HG02852 (cell line): ENCODE data around the gene MCFD2.
"Not testable (repeated sequence)": the region's sequence is repeated elsewhere in the genome, so short reads cannot be mapped to it uniquely, and the experiment has no call there.

Experiments used
- ATAC-seq: cut with Tn5 transposase; IDR thresholded peaks from one replicate; pipeline ENCODE4 v1.9.1; 2021; ENCODE audit warnings: mild to moderate bottlenecking, moderate library complexity; ENCODE audit not compliant: unreplicated experiment

The MCFD2 gene

GRCh38 chr2:46875962-46876689 lies 39.5 kb downstream of the MCFD2 start:
- ATAC-seq = not testable (repeated sequence)

DNA sequence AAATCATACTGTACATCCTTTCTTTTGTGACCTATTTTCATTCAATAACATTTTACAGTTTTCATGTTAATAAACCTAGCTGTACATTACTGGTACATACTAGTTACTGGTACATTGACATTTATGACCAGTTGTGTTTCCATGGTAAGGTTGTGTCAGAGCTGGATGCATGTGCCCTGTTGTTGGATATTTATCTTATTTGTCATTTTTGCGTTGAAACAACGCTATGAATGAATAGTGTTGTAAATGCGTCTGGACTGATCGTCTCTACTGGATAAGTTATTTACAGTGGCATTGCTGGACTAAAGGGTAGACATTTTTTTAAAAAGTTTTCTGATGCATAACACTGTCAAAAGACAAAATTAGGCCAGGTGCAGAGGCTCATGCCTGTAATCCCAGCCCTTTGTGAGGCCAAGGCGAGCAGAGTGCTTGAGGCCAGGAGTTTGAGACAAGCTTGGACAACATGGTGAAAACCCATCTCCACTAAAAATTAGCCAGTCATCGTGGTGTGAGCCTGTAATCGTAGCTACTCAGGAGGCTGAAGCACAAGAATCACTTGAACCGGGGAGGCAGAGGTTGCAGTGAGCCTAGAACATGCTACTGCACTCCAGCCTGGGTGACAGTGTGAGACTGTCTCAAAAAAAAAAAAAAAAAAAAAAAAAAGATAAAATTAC lies 40.2 kb downstream of the MCFD2 start:
- no peak for ATAC-seq

DNA sequence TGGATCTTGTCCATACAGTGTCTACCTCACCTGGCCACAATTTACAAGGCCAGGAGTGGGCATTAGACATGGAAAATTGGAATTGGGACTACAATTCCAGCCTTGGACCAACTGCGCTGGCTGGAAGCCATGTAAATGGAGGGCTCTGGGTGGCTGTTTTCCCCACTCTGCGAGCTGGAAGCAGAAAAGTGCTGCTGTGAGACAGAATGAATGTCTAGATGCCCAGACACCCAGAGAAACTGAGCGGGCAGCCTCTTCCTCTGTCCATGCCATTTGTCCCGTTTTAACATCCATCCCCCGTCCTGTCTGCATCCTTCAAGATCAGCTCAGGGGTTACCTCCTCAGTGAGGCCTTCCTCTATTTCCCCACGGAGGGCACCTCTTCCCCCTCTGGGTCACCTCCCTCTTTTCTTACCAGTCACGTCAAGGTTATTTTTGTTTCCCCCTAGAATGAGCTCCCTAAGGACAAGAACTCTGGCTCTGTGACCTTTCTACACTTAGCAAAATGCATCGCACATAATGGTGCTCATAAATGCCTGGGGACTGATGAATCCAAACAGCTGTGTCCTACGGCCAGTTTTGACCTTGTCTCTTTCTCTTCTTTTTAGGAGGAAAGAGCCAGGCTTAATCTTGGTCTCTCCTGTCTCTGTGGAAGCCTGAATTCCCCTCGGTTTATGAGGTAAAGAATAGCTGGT lies 41.2 kb downstream of the MCFD2 start:
- no peak for ATAC-seq

DNA sequence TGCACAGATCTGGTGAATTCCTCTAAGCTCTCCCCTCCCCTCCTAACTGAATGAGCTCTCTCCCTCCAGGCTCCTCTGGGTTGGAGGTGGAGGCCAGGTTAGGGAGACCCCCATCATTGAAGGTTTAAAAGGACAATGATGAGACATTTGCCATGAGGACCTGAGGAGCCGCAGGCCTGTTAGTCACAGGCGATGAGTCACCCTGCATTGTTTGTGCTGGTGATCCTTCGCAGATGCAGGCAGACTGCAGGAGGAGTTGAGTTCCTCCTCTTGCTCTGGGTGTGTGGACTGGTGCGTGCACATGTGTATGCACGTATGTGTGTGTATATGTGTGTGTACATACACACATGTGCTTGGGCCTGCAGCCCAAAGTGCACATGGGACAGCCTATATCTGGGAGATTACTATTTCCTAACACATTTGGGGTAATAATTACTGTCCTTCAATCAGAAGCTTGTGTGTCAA lies 42.0 kb downstream of the MCFD2 start:
- ATAC-seq = no peak

DNA sequence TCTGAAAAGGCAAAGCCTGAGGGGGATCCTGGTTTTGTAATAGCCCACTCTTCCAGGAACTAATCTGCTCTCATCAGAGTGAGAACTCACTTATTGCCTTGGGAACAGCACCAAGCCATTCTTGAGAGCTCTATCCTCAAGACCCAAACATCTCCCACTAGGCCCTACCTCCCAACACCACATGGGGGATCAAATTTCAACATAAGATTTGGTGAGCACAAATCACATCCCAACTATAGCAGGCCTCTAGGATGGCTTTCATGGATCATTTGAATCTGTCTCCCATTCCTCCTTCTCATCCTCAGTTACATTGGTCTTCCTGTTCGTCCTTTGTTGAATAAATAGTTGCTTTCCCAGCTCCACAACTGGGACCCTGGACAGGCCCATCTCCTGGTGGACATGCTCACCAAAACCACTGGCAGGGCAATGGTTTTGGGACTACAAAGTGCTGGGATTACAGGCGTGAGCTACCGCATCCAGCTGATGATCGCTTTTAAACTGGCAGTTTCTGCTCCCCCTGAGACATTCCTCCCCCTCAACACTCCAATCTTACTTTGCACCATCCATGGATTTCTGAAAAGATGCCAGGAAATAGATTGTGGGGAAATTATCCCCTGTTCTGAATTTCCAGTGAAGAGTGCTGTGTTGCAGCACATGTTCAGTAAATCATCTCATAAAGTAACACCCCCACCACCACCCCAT lies 42.6 kb downstream of the MCFD2 start:
- no peak for ATAC-seq

DNA sequence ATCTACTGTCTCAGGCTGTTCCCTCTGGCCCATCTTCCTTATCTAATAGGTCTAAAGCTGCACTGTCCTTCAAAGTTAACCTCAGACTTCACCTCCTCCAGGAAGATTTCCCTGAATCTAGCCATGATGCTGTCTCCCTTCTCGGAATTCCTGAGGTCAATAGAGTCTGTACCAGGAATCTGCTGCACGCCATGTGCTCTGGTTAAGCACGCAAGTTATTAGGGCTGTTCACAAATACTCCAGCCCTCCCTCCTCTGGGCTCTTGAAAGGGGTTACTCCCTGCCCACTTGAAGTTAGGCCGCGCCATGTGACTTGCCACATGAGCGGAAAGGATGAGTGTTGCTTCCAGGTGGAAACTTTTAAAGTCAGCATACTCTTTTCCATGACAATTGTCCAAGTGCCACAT lies 43.6 kb downstream of the MCFD2 start:
- ATAC-seq = no peak

GRCh38 chr2:46870051-46870839 lies 45.4 kb downstream of the MCFD2 start:
- no peak for ATAC-seq

DNA sequence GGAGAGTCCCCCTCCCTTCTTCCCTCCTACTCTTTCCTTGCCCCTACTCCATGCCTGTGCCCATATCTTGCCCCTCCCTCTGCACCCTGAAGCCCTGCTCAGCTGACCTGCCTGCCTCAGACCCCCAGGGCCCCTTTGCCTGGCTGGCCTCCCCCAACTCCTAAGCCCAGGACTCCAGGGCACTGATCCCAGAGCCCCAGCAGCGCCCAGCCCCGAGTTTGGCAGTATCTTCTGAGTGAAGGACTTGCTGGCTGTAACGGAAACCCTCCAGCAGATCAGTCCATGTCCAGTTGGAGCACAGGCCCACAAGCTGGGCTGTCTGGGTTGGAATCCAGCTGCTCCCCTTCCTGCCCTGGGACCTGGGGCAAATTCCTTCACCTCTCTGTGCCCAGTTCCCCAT lies 46.0 kb downstream of the MCFD2 start:
- ATAC-seq = no peak

DNA sequence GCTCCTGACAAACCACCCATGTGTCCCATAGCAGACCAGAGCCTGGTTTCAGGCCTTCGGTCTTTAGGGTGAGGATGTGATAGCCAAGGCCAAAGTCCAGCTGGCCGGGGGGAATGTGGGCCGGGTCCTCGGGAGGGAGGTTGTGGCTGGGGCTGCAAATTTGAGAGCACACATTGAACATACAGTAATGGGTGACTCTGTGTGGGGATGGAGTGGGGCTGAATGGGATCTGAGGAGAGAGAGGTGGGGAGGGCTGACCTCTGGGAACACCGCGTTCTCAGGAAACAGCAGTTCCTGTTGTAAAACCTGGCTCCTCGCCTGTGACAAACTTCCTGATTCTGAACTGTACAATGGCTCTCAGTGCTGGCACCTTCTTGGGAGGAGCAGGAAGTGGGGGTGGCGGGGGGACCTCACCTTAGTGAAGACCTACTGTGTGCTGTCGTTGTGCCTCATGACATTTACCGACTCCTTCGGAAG lies 48.8 kb downstream of the MCFD2 start:
- ATAC-seq = no peak

DNA sequence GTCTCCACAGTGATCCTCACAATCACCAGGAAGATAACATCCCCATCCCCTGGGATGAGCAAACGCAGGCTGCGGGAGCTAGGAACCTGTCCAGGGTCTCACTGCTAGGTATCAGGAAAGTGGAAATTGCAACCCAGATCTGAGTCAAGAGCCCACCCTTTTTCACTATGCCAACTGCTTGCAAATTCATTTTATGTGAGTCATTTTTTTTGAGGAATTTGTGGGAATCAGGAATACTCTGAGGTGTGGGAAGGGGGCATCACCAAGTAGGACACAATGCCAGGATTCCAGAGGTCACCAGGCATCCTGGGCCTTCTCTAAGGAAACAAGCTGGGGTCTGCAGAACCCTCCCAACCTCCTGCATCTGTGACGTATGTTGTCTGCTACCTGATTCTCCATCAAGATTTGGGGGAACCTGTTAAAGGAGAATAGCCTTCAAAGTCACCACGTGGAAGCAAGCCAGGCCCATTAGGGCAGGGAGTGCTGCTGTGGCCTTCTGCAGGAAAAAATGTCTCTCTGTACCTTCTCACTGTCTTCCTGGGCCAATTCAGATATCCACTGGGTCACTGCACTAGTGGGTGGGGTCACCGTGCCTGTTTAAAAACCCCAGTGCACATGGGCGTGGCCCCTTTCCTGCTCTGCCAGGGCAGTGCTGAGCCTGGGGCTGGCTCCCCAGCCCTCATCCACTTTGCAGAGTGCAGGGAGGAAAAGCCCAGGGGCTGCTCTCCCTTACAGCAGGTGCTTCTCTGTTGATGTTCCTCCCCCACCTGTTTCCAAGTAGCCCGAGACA lies 50.2 kb downstream of the MCFD2 start:
- ATAC-seq = no peak

DNA sequence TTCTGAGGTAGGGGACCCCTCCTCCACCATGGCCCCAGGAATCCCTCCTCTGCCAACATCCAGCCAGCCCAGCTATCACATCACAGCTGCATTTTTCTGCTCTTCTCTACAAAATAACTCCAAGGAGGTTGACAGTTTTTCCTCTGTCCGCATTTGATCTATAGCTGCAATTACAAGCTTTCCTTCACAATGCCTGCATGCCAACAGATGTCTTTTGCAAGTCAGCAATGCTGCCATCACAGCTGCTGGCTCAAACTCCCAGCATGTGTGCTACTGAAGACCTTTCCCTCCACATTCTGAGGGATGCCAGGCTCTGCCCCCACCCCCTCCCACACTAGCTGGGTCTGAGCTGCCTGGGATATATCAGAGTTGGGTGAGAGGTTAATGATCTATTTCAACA lies 51.7 kb downstream of the MCFD2 start:
- no peak for ATAC-seq

- no peak for ATAC-seq
Measured at GRCh38 chr2:46862514-46862913, 53.1 kb downstream of the MCFD2 start.

GRCh38 chr2:46861916-46862315 lies 53.7 kb downstream of the MCFD2 start:
- ATAC-seq = no peak

DNA sequence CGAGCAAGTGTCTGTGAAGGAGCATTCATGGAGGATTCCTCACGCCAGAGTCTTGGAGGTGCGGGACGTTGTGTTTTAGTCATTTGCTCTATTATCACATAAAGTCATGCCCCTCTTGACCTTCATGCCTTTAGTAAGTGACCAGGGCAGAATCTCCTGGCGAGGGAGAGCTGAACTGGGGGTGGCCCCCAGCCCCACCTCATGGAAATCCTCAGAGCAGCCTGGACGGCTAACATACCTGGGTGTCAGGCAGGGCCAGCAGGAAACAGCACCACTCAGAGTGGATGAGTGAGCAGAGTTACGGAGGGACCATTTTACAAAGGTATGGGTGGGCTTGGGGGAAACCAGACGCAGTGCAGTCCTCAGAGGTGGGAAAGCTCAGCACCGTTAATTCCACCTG lies 56.1 kb downstream of the MCFD2 start:
- no peak for ATAC-seq

DNA sequence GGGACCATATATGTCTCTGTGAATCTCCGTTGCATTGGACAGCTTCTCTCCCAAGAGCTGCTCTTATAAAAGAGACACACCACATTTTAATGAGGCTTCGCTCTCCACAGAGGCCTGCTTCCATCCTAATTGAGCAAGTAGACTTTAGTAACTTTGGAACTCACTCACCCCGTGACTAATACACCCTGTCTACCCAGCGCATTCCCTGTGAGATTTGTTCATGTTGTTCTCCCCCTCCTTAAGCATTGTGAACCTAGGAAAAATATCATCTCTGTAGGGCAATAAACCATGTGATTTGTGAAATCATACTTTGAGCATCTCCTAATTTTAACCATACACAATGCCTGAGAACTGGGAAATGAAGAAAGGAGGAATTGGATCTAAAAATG lies 56.9 kb downstream of the MCFD2 start:
- no peak for ATAC-seq

GRCh38 chr2:46857871-46858701 lies 57.5 kb downstream of the MCFD2 start:
- no peak for ATAC-seq

GRCh38 chr2:46856336-46856735 lies 59.3 kb downstream of the MCFD2 start:
- ATAC-seq = no peak

DNA sequence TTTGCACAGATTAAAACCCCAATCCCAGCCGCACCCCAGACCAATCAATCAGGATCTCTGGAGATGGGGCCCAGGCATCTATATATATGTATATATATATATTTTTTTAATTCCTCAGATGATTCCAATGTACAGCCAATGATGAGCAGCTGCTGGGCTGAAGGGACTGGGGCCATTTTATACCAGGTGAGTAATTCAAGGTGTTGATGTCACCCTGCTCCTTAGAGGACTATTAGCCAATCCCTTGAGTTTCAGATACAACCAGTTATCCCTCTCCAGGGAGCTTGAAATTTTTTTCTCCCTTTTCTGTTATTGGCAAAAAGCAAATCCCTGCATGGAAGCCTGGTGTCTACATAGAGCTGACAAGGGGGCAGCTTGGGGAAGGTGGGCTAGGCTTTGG lies 59.8 kb downstream of the MCFD2 start:
- no peak for ATAC-seq

- no peak for ATAC-seq
Measured at GRCh38 chr2:46854260-46854659, 61.3 kb downstream of the MCFD2 start.
